Vagina (tissue), 2 donors: ENCODE measurements around the gene AQP6.

Source experiments
- POLR2AphosphoS5 ChIP-seq, 2 donors: sonication (generic); formaldehyde crosslinking; IDR thresholded peaks; one replicate each; pipeline ENCODE4 v1.9.0; 2017; ENCODE audit warnings: antibody characterized with exemption in 2 of 2, mild to moderate bottlenecking in 2 of 2, low read depth in 1 of 2; ENCODE audit not compliant: insufficient read depth in 1 of 2
- TF ChIP-seq, protein P1 (sequence below), 3 experiments: fragments of 450-650 bp in 2 of 3; fragments of 200-600 bp in 1 of 3; sonication (generic) in 1 of 3; IDR thresholded peaks; one replicate each; pipeline ENCODE4 v1.5.1; 2017 to 2019; ENCODE audit warnings: antibody characterized with exemption in 3 of 3, mild to moderate bottlenecking in 2 of 3, moderate library complexity in 2 of 3

GRCh38 chr12:49971141-49971540 lies 1.6 kb upstream of the AQP6 start:
- no peak for TF ChIP-seq POLR2AphosphoS5 (IDR thresholded peaks at IDR 0.05; ENCODE audit: insufficient read depth in 1 of 2, low read depth in 1 of 2)
- TF ChIP-seq, protein P1, sequence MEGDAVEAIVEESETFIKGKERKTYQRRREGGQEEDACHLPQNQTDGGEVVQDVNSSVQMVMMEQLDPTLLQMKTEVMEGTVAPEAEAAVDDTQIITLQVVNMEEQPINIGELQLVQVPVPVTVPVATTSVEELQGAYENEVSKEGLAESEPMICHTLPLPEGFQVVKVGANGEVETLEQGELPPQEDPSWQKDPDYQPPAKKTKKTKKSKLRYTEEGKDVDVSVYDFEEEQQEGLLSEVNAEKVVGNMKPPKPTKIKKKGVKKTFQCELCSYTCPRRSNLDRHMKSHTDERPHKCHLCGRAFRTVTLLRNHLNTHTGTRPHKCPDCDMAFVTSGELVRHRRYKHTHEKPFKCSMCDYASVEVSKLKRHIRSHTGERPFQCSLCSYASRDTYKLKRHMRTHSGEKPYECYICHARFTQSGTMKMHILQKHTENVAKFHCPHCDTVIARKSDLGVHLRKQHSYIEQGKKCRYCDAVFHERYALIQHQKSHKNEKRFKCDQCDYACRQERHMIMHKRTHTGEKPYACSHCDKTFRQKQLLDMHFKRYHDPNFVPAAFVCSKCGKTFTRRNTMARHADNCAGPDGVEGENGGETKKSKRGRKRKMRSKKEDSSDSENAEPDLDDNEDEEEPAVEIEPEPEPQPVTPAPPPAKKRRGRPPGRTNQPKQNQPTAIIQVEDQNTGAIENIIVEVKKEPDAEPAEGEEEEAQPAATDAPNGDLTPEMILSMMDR (IDR thresholded peaks at IDR 0.05), result no peak
